Upper lobe of left lung (tissue), 6 donors: ENCODE measurements around the gene PMPCA. TPM values are rescaled to one million over a fixed set of nuclear protein-coding genes. Genes with fewer than 3 reads are reported as not detected.

ENCODE experiments used
- ATAC-seq, 2 donors: fragments of 200-7000 bp; cut with Tn5 transposase; one replicate each; pipeline ENCODE4 v1.9.1; 2022; ENCODE audit warnings: mild to moderate bottlenecking in 2 of 2, moderate library complexity in 2 of 2; ENCODE audit not compliant: low FRiP score in 2 of 2
- DNase-seq, 2 donors: peaks; one replicate each; pipeline ENCODE4 v3.0.0-alpha.2; 2019 to 2020
- H3K27ac ChIP-seq, 4 donors: fragments of 200-600 bp; sonication (generic); one replicate each; pipeline ENCODE4 v1.5.1; 2016 to 2019
- H3K27me3 ChIP-seq, 4 donors: fragments of 200-600 bp; sonication (generic); one replicate each; pipeline ENCODE4 v1.5.1; 2017 to 2019
- H3K36me3 ChIP-seq, 4 donors: fragments of 200-600 bp; sonication (generic); one replicate each; pipeline ENCODE4 v1.5.1; 2016 to 2019
- H3K4me1 ChIP-seq, 4 donors: fragments of 200-600 bp; sonication (generic); one replicate each; pipeline ENCODE4 v1.5.1; 2018 to 2019
- H3K4me3 ChIP-seq, 4 donors: fragments of 200-600 bp; sonication (generic); one replicate each; pipeline ENCODE4 v1.5.1; 2017 to 2019; ENCODE audit warnings: mild to moderate bottlenecking in 2 of 4, moderate library complexity in 1 of 4
- H3K9me3 ChIP-seq, 4 donors: fragments of 200-600 bp; sonication (generic); one replicate each; pipeline ENCODE4 v1.5.1; 2018 to 2019
- EP300 ChIP-seq, 4 donors: sonication (generic); formaldehyde crosslinking; IDR thresholded peaks; one replicate each; pipeline ENCODE4 v1.5.1; 2017; ENCODE audit warnings: antibody characterized with exemption in 4 of 4, control low read depth in 2 of 4
- POLR2A ChIP-seq, 4 donors: fragments of 450-650 bp; IDR thresholded peaks; one replicate each; pipeline ENCODE4 v1.5.1; 2016 to 2017; ENCODE audit warnings: antibody characterized with exemption in 4 of 4, mild to moderate bottlenecking in 2 of 4
- POLR2AphosphoS5 ChIP-seq, 2 donors: sonication (generic); formaldehyde crosslinking; IDR thresholded peaks; one replicate each; pipeline ENCODE4 v1.5.1; 2017; ENCODE audit warnings: antibody characterized with exemption in 2 of 2
- WGBS, 2 donors: methylation state at CpG; one replicate each; pipeline ENCODE4 v1.1.5; 2017 to 2018; 5-methylcytosine and 5-hydroxymethylcytosine counted together
- total RNA-seq, 6 donors: library from RNA; depleted of rRNA in 4 of 6; stranded (reverse); fragments of >200 nt in 4 of 6; gene quantifications; one replicate each; pipeline versions ENCODE4 v1.1.0 to v1.2.1, GENCODE V29; 2016 to 2021
- TF ChIP-seq, protein P1 (sequence below), 6 experiments: fragments of 450-650 bp in 4 of 6; fragments of 200-600 bp in 2 of 6; sonication (generic) in 2 of 6; IDR thresholded peaks; one replicate each; pipeline ENCODE4 v1.5.1; 2016 to 2019; ENCODE audit warnings: antibody characterized with exemption in 6 of 6
- donor health status: DM: no; HTN: no; CAD: no; lungs with moderate emphysema.
- donor health status: DM: no; HTN: yes; CAD: no; lungs with severe emphysema.

Gene PMPCA
- total RNA-seq, 6 donors from 2014 or later: 30.4 to 48.2 (median 41.0) TPM

DNA sequence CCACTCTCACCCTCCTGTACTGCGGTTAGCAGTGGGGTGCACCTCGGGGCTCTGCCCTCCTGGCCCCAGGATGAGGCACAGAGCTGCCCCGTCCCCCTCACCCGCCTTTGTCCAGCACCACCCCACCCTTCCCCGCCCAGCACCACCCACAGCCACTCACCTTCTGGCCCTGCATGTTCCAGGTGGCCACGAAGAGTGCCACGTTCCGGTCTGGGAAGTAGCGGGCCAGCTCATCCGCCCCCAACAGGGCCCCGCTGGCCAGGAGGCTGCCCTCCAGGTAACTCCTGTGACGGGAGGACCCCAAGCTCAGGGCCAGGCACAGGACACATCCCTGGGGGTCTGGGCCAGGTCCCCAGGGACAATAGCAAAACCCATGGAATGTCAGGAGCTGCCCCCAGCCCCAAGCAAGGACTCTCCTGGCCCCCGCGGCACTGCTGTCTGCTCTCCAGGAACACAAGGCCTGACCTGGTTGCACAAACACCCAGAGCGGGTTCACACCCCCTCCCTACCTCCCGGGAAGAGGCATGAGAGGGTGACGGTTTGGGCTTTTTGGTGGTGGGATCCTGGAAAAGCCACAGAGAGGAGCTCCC, 24.2 kb downstream of the PMPCA start:
- Histone ChIP-seq H3K4me3 (no peak overlapping the region), H3K27me3 (no peaks in the 10 kb centered on the region), H3K4me1 (peaks cover 20 to 34% (median 22%) of the 10 kb centered on the region in 4 donors), H3K27ac (no peak overlapping the region), H3K36me3 (peaks cover 0 to 39% (median 21%) of the 10 kb centered on the region in 4 donors), H3K9me3 (no peaks in the 10 kb centered on the region)
- WGBS, 2 donors: 93 to 95% methylated on average over 14 of the region's 17 CpGs
- ATAC-seq (no peak), DNase-seq (no peak)
- TF ChIP-seq, protein P1, sequence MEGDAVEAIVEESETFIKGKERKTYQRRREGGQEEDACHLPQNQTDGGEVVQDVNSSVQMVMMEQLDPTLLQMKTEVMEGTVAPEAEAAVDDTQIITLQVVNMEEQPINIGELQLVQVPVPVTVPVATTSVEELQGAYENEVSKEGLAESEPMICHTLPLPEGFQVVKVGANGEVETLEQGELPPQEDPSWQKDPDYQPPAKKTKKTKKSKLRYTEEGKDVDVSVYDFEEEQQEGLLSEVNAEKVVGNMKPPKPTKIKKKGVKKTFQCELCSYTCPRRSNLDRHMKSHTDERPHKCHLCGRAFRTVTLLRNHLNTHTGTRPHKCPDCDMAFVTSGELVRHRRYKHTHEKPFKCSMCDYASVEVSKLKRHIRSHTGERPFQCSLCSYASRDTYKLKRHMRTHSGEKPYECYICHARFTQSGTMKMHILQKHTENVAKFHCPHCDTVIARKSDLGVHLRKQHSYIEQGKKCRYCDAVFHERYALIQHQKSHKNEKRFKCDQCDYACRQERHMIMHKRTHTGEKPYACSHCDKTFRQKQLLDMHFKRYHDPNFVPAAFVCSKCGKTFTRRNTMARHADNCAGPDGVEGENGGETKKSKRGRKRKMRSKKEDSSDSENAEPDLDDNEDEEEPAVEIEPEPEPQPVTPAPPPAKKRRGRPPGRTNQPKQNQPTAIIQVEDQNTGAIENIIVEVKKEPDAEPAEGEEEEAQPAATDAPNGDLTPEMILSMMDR (IDR thresholded peaks at IDR 0.05): no peak
- TF ChIP-seq POLR2A (IDR thresholded peaks at IDR 0.05) (no peak), POLR2AphosphoS5 (IDR thresholded peaks at IDR 0.05) (no peak), EP300 (IDR thresholded peaks at IDR 0.05) (no peak)

DNA sequence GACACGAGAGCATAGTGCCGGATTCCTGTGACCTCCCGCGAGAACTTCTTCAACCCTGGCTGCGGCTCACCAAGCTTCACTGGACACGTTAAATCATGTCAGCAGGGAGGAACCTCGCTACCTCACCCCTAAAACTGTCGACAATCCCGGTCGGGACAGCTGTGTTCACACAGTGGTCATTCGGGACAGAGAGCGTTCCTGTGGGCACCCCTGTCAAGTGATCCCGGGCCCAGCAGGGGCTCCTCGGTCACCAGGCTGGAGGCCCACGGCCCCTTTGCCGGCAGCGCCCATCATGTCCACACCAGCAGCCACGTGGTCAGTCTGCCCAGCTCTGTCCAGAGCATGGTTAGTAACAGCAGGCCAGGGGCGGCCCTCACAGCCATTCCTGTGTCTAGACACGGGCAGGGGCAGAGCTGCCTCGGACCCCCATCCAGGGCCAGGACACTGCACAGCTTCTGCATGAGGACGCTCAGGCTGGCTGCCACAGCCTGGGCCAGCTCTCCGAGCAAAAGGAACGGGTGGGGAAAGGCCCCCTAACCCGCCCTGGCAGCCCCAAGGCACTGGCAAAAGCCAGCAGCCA, 25.7 kb downstream of the PMPCA start:
- no peak for TF ChIP-seq POLR2A (IDR thresholded peaks at IDR 0.05)
- TF ChIP-seq POLR2AphosphoS5 (IDR thresholded peaks at IDR 0.05): no peak
- 89 to 93% methylated on average over 15 to 23 of the region's 25 CpGs for WGBS, 2 donors
- ATAC-seq: no peak
- H3K4me1 ChIP-seq: peaks cover 25 to 40% (median 28%) of the 10 kb centered on the region in 4 donors
- no peak for DNase-seq
- H3K27me3 ChIP-seq: no peaks in the 10 kb centered on the region
- peaks cover 0 to 31% (median 17%) of the 10 kb centered on the region in 4 donors for H3K36me3 ChIP-seq
- no peaks in the 10 kb centered on the region for H3K9me3 ChIP-seq
- H3K27ac ChIP-seq: no peak overlapping the region
- H3K4me3 ChIP-seq: no peak overlapping the region

DNA sequence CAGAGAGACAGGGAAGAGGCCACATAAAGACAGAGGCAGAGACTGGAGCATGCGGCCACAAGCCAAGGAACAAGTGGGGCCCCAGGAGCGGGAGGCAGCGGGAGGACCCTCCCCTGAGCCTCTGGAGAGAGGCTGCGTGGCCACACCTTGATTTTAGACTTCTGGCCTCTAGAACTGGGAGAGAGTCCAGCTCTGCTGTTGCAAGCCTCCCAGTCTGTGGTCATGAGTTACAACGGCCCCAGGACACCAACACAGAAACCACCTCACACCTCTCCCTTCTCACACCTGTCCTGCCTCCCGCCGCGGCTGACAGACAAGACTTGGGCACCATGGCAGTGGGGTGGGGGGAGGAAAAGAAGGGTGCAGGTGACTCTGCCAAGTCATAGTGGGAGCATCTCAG, 27.0 kb downstream of the PMPCA start:
- H3K9me3 ChIP-seq: no peaks in the 10 kb centered on the region
- H3K36me3 ChIP-seq: peaks cover 5 to 35% (median 25%) of the 10 kb centered on the region in 4 donors
- peak overlapping the region in 3 of 4 donors; percentile 83 to 100 (median 99) for H3K4me3 ChIP-seq
- H3K27ac ChIP-seq: peak overlapping the region in 1 of 4 donors; percentile 86
- H3K27me3 ChIP-seq: no peaks in the 10 kb centered on the region
- TF ChIP-seq POLR2AphosphoS5 (IDR thresholded peaks at IDR 0.05): no peak
- TF ChIP-seq, protein P1 (IDR thresholded peaks at IDR 0.05): no peak
- no peak for TF ChIP-seq EP300 (IDR thresholded peaks at IDR 0.05)
- no peak for TF ChIP-seq POLR2A (IDR thresholded peaks at IDR 0.05)
- DNase-seq: peak in 1 of 2 donors; percentile 28
- H3K4me1 ChIP-seq: peaks cover 25 to 40% (median 28%) of the 10 kb centered on the region in 4 donors
- ATAC-seq: no peak
- WGBS, 2 donors: 45 to 79% methylated on average over 7 to 8 of the region's 8 CpGs

GRCh38 chr9:136437839-136438547, 27.5 kb downstream of the PMPCA start:
- Histone ChIP-seq H3K27ac (peak overlapping the region in 2 of 4 donors; percentile 75 to 86), H3K36me3 (peaks cover 5 to 35% (median 27%) of the 10 kb centered on the region in 4 donors), H3K27me3 (no peaks in the 10 kb centered on the region), H3K4me3 (peak overlapping the region; percentile 63 to 100 (median 91)), H3K4me1 (peaks cover 25 to 40% (median 28%) of the 10 kb centered on the region in 4 donors), H3K9me3 (no peaks in the 10 kb centered on the region)
- TF ChIP-seq POLR2A (IDR thresholded peaks at IDR 0.05) (no peak), EP300 (IDR thresholded peaks at IDR 0.05) (no peak), POLR2AphosphoS5 (IDR thresholded peaks at IDR 0.05) (no peak)
- TF ChIP-seq, protein P1 (IDR thresholded peaks at IDR 0.05): no peak
- ATAC-seq (no peak), DNase-seq (no peak)
- 52 to 53% methylated on average over 37 of the region's 37 CpGs for WGBS, 2 donors
